ENCODE measurements around the gene PER1.
"Not testable (repeated sequence)": the region's sequence is repeated elsewhere in the genome, so short reads cannot be mapped to it uniquely, and the experiment has no call there.

PER1 gene

DNA sequence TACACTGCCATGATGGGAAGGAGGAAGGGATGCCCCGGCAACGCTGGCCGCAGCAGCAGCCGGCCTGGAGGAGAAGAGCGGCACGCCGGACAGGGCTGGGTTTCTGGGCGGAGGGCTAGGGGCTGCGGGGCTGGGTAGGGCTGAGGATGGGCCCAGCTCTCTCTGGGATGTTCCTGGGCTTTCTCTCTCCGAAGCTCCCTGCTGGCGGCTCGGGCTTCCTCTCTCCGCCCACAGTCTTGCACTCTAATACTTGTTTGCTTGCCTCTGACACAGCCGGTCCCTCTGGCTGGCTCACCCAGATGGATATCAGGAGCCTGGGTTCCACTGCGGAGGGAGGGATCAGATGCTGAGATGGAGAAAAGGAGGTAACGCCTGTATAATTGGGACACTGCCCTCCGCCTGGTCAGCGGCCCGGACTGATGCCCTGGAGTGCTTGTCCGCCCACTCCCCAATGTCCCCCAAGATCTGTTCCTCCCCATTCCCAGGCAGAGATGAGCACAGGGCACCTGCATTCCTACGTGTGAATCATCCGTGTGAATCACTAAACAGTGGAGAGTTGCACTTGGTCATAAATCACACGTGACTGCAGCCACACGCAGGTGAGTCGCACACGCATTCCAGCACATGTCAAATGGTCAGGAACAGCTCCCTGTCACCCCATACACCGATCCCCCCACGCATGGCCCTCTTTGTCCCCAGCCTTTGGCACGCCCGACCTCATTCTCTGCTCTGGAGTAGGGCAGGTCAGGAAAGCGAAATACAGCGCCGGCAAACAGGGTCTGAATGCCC, 34.0 kb downstream of the PER1 start, which contains the start of gene ALOXE3:
TSS of gene ALOXE3 (minus strand) at position 535 of the 789 bp plus-strand sequence. CDS start at position 11, 524 bp downstream.
- DNase-seq = no peak

- no peak for DNase-seq
Measured at GRCh38 chr17:8117367-8117979, 34.7 kb downstream of the PER1 start.

DNA sequence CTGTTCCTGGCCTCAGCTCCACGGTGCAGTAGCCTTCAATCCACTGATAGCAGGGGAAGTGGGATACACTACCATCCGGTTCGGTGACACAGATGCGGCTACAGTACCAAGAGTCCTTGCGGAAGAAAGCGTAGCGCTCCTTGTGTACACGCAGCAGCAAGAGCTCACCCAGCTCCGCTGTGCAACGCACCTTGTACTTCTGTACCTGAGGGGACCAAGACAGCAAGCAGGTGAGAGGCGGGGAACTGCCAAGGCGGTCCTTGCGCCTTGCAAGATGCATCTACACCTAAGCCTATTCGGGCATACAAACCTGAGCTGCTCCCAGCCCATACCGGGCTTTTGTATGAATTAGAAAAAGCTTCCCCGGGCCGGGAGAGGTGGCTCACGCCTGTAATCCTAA, 35.4 kb downstream of the PER1 start:
- DNase-seq = no peak

DNA sequence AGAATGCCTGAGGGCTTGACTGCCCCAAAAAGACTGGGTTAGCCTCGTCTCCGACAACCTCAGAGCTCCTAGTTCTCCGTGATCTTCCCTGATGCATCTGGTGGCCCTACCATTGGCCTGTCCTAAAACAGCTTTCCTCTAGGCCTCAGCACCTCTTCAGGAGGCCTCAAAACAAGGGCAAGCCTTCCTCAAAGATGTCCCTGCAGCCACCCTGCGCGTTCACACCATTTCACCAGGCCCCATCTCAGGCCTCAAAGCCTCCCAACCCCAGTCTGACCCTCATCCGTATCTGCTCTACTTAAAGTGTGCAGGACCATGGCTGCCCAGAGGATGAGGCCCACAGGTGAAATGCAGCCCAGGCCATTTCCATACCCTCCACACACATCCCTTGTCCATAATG, 41.3 kb downstream of the PER1 start:
- DNase-seq = no peak

DNA sequence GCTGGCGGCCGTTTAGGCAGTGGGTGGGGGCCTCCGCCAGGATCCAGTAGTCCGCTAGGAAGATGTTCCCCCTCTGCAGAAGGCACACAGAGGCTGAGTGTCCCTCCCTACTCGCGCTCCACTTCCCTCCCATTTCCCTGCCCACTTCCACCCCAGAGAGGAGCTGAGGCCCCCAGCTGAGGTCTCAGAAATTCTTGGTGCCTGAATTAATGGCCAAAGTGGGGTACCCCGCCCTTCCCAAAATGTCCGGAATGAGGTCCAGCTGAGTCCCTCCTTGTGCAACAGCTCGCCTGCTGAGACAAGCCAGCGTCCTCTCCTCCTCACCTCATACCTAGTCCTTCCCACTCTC, 41.8 kb downstream of the PER1 start:
- no peak for DNase-seq

GRCh38 chr17:8109661-8110455, 42.3 kb downstream of the PER1 start:
- peak; percentile 39 for DNase-seq

GRCh38 chr17:8108972-8109660, 43.1 kb downstream of the PER1 start:
- no peak for DNase-seq

GRCh38 chr17:8106980-8107379, 45.2 kb downstream of the PER1 start:
- DNase-seq = not testable (repeated sequence)

GRCh38 chr17:8105957-8106398, 46.2 kb downstream of the PER1 start:
- no peak for DNase-seq

GRCh38 chr17:8104911-8105310, 47.3 kb downstream of the PER1 start:
- DNase-seq = no peak

GRCh38 chr17:8103549-8103948, 48.7 kb downstream of the PER1 start:
- no peak for DNase-seq

DNA sequence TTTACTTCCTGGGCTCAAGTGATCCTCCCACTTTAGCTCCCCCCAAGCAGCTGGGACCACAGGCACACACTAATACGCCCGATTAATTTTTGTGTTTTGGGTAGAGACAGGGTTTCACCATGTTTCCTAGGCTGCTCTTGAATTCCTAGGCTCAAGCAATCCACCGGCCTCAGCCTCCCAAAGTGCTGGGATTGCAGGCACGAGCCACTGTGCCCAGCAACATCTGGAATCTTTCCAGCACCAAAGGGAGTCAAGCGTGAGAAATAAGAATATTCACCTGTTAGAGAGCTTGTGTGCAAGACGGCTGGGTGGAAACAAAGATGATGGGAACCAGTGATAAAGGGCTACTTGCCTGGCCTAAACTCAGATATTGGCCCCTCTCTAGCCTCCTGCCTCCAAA, 50.5 kb downstream of the PER1 start:
- no peak for DNase-seq

DNA sequence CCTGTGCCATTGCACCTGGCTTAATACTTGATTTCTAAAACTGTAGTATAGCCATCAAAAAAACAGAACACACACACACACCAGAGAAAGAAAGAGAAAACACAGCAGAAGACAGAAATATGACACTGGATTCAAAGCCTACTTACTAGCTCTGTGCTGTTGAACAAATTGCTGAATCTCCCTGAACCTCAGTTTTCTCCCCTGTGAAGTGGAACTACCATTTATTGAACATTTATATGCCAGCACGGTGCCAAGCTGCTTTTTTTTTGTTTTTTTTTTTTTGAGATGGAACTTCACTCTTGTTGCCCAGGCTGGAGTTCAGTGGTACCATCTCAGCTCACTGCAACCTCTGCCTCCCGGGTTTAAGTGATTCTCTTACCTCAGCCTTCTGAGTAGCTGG, 51.4 kb downstream of the PER1 start:
- DNase-seq = no peak

GRCh38 chr17:8100111-8100510, 52.1 kb downstream of the PER1 start:
- DNase-seq = no peak

DNA sequence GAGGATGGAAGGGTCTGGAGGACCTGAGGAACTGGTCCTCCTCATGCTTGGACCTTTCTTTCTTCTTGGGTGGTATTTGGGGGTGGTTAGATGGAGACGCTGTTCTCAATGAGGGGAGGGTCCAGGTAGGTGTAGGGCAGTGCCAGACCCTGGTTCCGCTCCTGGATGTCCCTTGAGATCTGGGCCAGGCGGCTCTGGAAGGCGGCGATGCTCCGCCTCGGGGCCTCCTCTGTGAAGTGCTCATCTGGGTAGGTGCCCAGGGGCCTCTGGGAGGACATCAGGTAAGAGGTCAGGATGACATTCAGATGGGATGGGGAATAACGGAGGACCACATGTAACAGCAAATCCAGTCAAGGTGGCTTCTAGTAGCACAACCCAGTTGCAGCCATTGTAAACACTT, 55.7 kb downstream of the PER1 start:
- DNase-seq = no peak

GRCh38 chr17:8095361-8095760, 56.8 kb downstream of the PER1 start:
- DNase-seq = no peak

DNA sequence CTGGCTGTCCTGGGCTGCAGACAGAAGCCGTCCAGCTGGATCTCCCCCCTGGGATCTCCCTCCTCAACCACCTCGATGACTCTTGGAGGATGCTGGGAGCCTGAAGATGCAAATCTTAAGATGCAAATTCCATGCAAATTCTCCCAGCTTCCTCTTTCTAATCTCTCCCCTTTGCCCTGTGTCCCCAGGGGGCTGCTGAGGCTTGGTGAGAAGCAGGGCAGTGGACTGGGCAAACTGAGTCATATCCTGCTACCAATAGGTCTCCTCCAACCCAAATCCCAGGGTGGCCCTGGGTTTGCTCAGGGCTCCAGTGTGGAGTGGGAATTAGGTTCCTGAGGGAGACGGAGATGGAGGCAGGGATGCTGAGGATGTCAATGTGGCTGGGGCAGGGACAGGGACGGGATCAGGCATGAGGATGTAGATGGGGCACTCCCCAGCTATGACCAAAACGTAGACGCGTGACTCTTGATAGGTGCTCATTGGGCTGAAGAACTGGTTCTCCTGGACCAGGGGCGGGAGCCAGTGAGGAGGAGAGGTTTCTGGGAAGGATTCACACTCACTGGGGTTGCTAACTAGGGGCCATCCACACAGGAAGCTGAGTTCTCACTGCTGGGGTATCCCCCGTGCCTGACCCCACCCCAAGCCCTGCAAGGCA, 61.0 kb downstream of the PER1 start:
- no peak for DNase-seq
